ENCODE measurements around the gene GRK6. TPM values are rescaled to one million over a fixed set of nuclear protein-coding genes. Genes with fewer than 3 reads are reported as not detected.

Gene GRK6
- total and polyA plus RNA-seq, 8 donors = 7.2 to 14.5 (median 11.4) TPM

DNA sequence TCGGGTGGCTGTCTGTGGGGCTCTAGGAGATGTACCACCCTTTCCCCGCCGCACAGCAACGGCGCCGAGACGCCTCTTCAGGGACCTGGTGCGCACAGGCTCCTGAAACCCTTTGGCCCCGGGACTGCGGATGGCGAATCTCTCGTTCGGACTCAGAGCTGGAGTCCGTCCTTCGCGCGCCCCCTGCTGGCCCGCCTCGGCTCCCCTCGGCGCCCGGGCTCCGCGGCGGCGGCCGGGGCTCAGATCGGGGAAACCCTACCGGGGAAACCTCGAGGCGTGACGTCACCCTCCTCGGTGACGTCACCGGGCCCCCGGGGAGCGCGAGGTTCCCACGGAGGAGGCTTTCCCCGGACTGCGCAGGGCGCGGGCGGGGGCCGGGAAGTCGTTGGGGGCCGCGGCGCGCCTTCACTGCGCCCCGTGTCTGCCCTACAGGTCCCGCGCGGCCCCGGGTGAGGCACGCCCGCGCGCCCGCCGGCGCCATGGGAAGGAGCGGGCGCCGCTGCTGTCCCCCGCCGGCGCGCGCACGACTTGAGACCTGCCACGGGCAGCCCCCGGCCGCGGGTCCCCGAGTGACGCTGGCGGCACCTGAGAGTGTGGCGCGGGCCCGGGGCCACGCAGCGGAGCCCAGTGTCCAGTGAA is 28.0 kb downstream of the GRK6 start:
- Histone ChIP-seq H3K36me3 (no peaks in the 10 kb centered on the region), H3K27ac (peak overlapping the region; percentile 70 to 88 (median 82)), H3K27me3 (no peaks in the 10 kb centered on the region), H3K4me3 (peak overlapping the region; percentile 38 to 69 (median 63)), H3K9me3 (no peaks in the 10 kb centered on the region), H3K4me1 (peaks cover 4 to 12% (median 5%) of the 10 kb centered on the region in 3 donors)
- WGBS, 2 donors = 0 to 1% methylated on average over 54 to 84 of the region's 84 CpGs
- intact Hi-C loops (cut with DNase I) = loop anchor here in 2 of 3 donors (5.0 to 10.0 kb wide), 3 partner anchors 47 to 140 kb away; partner anchors contain the start of genes F12 (in 1 of the 2) and MXD3 (in 1 of the 2)
- peak; percentile 63 to 81 (median 74) for ATAC-seq
- no peak for FAIRE-seq
- TF ChIP-seq, protein P1, sequence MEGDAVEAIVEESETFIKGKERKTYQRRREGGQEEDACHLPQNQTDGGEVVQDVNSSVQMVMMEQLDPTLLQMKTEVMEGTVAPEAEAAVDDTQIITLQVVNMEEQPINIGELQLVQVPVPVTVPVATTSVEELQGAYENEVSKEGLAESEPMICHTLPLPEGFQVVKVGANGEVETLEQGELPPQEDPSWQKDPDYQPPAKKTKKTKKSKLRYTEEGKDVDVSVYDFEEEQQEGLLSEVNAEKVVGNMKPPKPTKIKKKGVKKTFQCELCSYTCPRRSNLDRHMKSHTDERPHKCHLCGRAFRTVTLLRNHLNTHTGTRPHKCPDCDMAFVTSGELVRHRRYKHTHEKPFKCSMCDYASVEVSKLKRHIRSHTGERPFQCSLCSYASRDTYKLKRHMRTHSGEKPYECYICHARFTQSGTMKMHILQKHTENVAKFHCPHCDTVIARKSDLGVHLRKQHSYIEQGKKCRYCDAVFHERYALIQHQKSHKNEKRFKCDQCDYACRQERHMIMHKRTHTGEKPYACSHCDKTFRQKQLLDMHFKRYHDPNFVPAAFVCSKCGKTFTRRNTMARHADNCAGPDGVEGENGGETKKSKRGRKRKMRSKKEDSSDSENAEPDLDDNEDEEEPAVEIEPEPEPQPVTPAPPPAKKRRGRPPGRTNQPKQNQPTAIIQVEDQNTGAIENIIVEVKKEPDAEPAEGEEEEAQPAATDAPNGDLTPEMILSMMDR (IDR thresholded peaks at IDR 0.05) = peak; percentile 90 to 96 (median 94)
- DNase-seq = peak; percentile 88 to 100 (median 96)

- Histone ChIP-seq H3K27me3 (no peaks in the 10 kb centered on the region), H3K9me3 (no peaks in the 10 kb centered on the region), H3K4me3 (peak overlapping the region; percentile 38 to 69 (median 63)), H3K36me3 (no peaks in the 10 kb centered on the region), H3K27ac (peak overlapping the region; percentile 70 to 88 (median 82)), H3K4me1 (peaks cover 4 to 12% (median 5%) of the 10 kb centered on the region in 3 donors)
- DNase-seq = peak; percentile 86 to 96 (median 92)
- intact Hi-C loops (cut with DNase I) = loop anchor here in 1 of 3 donors (10.0 kb wide), 1 partner anchor 140 kb away; the partner anchor contains the start of gene MXD3
- 0% methylated on average over 48 to 80 of the region's 80 CpGs for WGBS, 2 donors
- TF ChIP-seq, protein P1 (IDR thresholded peaks at IDR 0.05) = peak; percentile 62 to 75 (median 62)
- FAIRE-seq = no peak
- peak; percentile 73 to 80 (median 76) for ATAC-seq
Observed at GRCh38 chr5:177455036-177455660, 28.7 kb downstream of the GRK6 start.

GRCh38 chr5:177455661-177456590 is 29.4 kb downstream of the GRK6 start:
- H3K27ac ChIP-seq = peak overlapping the region; percentile 70 to 88 (median 82)
- peak overlapping the region; percentile 38 to 69 (median 63) for H3K4me3 ChIP-seq
- H3K36me3 ChIP-seq = no peaks in the 10 kb centered on the region
- peak; percentile 89 to 99 (median 96) for DNase-seq
- FAIRE-seq = no peak
- no peaks in the 10 kb centered on the region for H3K9me3 ChIP-seq
- H3K27me3 ChIP-seq = no peaks in the 10 kb centered on the region
- H3K4me1 ChIP-seq = peaks cover 4 to 12% (median 5%) of the 10 kb centered on the region in 3 donors
- 0 to 1% methylated on average over 64 to 76 of the region's 76 CpGs for WGBS, 2 donors
- intact Hi-C loops (cut with DNase I) = loop anchor here in 1 of 3 donors (10.0 kb wide), 1 partner anchor 141 kb away; the partner anchor contains the start of gene MXD3
- peak; percentile 68 to 80 (median 74) for ATAC-seq
- TF ChIP-seq, protein P1 (IDR thresholded peaks at IDR 0.05) = peak; percentile 93 to 96 (median 96)

GRCh38 chr5:177456591-177456964 is 30.1 kb downstream of the GRK6 start:
- Histone ChIP-seq H3K27me3 (no peaks in the 10 kb centered on the region), H3K27ac (no peak overlapping the region), H3K4me3 (no peak overlapping the region), H3K4me1 (peaks cover 4 to 12% (median 5%) of the 10 kb centered on the region in 3 donors), H3K9me3 (no peaks in the 10 kb centered on the region), H3K36me3 (no peaks in the 10 kb centered on the region)
- intact Hi-C loops (cut with DNase I) = loop anchor here in 1 of 3 donors (10.0 kb wide), 1 partner anchor 142 kb away; the partner anchor contains the start of gene MXD3
- DNase-seq = peak in 2 of 6 donors; percentile 50 to 78
- TF ChIP-seq, protein P1 (IDR thresholded peaks at IDR 0.05) = peak in 1 of 4 donors; percentile 4
- no peak for ATAC-seq
- WGBS, 2 donors = 28 to 31% methylated on average over 12 of the region's 12 CpGs
- no peak for FAIRE-seq
